K562 (cell line): ENCODE data around the gene FAM114A1. TPM values are rescaled to one million over a fixed set of nuclear protein-coding genes. Genes with fewer than 3 reads are reported as not detected.

ENCODE experiments used
- ATAC-seq: fragments of 200-7000 bp; cut with Tn5 transposase; 3 replicates; pipeline ENCODE4 v1.9.1; 2020; ENCODE audit warnings: moderate library complexity
- BruUV-seq: library from RNA; stranded (reverse); fragments of 400-500 nt; replicated peaks from 2 replicates; lab custom pipeline; 2021; lab: Mats Ljungman, UMichigan
- CTCF ChIA-PET: fragments of 300-600 bp; formaldehyde crosslinking; extraction: SDS; loops from one replicate; lab custom pipeline; 2021; ENCODE audit warnings: low intra/inter-chr PET ratio; lab: Yijun Ruan, JAX
- POLR2A ChIA-PET: fragments of 300-600, 350-650 bp; sonication (Branson Sonifier 250); formaldehyde crosslinking; extraction: SDS; loops from one replicate; lab custom pipeline; 2021; ENCODE audit warnings: antibody characterized with exemption, inconsistent platforms; lab: Yijun Ruan, JAX
- DNase-seq, 4 experiments: peaks; one replicate each; pipeline versions ENCODE4 v3.0.0 to v3.0.0-alpha.2; 2011 to 2018; ENCODE audit warnings: low spot score in 3 of 4, mixed read lengths in 3 of 4; ENCODE audit errors: extremely low read depth in 1 of 4
- FAIRE-seq: peaks from 2 replicates; lab custom pipeline; 2011; peaks lifted over from hg19 to GRCh38; lab: Jason Lieb, UNC
- H2AFZ ChIP-seq: 2 replicates; pipeline ENCODE4 v1.6.0; 2011; ENCODE audit warnings: low read depth, low read length, control low read depth, inconsistent platforms
- H3K27ac ChIP-seq: fragments of 200-600 bp; 3 replicates; pipeline ENCODE4 v1.8.0; 2011; ENCODE audit warnings: low read depth, mild to moderate bottlenecking, control low read depth, inconsistent platforms, low read length, moderate library complexity, mixed read lengths; ENCODE audit errors: extremely low read depth
- H3K27me3 ChIP-seq, 2 experiments: fragments of 300-600 bp in 1 of 2; 2 replicates in 1 of 2; 3 replicates in 1 of 2; pipeline versions ENCODE4 v1.6.0 to v1.8.0; 2011; ENCODE audit warnings: inconsistent platforms in 2 of 2, low read length in 2 of 2, mild to moderate bottlenecking in 1 of 2, mixed read lengths in 1 of 2, moderate library complexity in 1 of 2; ENCODE audit not compliant: control insufficient read depth in 2 of 2, insufficient read depth in 2 of 2
- H3K36me3 ChIP-seq: fragments of 300-600 bp; 3 replicates; pipeline ENCODE4 v1.8.0; 2011; ENCODE audit warnings: mild to moderate bottlenecking, low read length, inconsistent platforms; ENCODE audit not compliant: control insufficient read depth, insufficient read depth
- H3K4me1 ChIP-seq, 2 experiments: fragments of 200-600 bp in 1 of 2; replicated peaks in 1 of 2; 2 replicates in 1 of 2; 3 replicates in 1 of 2; pipeline versions ENCODE4 v1.5.1 to v1.8.0; 2011; ENCODE audit warnings: inconsistent platforms in 2 of 2, low read length in 2 of 2, mild to moderate bottlenecking in 1 of 2, mixed read lengths in 1 of 2, moderate library complexity in 1 of 2; ENCODE audit not compliant: control insufficient read depth in 2 of 2, insufficient read depth in 2 of 2
- H3K4me2 ChIP-seq: 2 replicates; pipeline ENCODE4 v1.6.1; 2011; ENCODE audit warnings: low read length, control low read depth, inconsistent platforms, mixed read lengths; ENCODE audit not compliant: insufficient read depth
- H3K4me3 ChIP-seq: fragments of 200-600 bp; sonication (generic), shearing (Covaris generic); 2 replicates; pipeline ENCODE4 v1.5.1; 2016; ENCODE audit warnings: control low read depth, inconsistent platforms
- H3K79me2 ChIP-seq: fragments of 200-600 bp; 3 replicates; pipeline ENCODE4 v1.8.0; 2011; ENCODE audit warnings: low read length, inconsistent platforms; ENCODE audit not compliant: control insufficient read depth, insufficient read depth
- H3K9ac ChIP-seq, 2 experiments: 2 replicates each; pipeline versions ENCODE4 v1.6.0 to v1.6.1; 2011; ENCODE audit warnings: low read depth in 2 of 2, low read length in 2 of 2, control low read depth in 1 of 2, inconsistent platforms in 1 of 2, mild to moderate bottlenecking in 1 of 2, mixed read lengths in 1 of 2; ENCODE audit not compliant: insufficient read depth in 1 of 2
- H3K9me1 ChIP-seq: one replicate; pipeline ENCODE4 v1.6.0; 2011; ENCODE audit warnings: inconsistent platforms, mild to moderate bottlenecking, low read length, moderate library complexity; ENCODE audit not compliant: control insufficient read depth, insufficient read depth
- H3K9me3 ChIP-seq: replicated peaks from 2 replicates; pipeline ENCODE4 v1.5.1; 2011; ENCODE audit warnings: low read depth, low read length, inconsistent platforms; ENCODE audit not compliant: control insufficient read depth, insufficient read depth
- H4K20me1 ChIP-seq: replicated peaks from 2 replicates; pipeline ENCODE4 v1.6.1; 2011; ENCODE audit warnings: low read length, inconsistent platforms, mixed read lengths; ENCODE audit not compliant: control insufficient read depth, insufficient read depth
- CHD1 ChIP-seq: fragments of 200-600 bp; sonication (generic); IDR thresholded peaks from one replicate; pipeline ENCODE4 v1.6.1; 2012; ENCODE audit warnings: mild to moderate bottlenecking, moderate library complexity, low read length, inconsistent platforms
- HNRNPUL1 ChIP-seq: fragments of 200-400 bp; formaldehyde crosslinking; IDR thresholded peaks from 2 replicates; pipeline ENCODE4 v1.6.1; 2017; ENCODE audit warnings: low read length
- MAX ChIP-seq: sonication (generic); formaldehyde crosslinking; IDR thresholded peaks from 2 replicates; pipeline ENCODE4 v1.9.0; 2022; ENCODE audit warnings: mild to moderate bottlenecking, missing genetic modification reagents
- NFE2L1 ChIP-seq: fragments of 450-650 bp; IDR thresholded peaks from 2 replicates; pipeline ENCODE4 v1.6.1; 2016; ENCODE audit warnings: missing genetic modification characterization, low read depth, mild to moderate bottlenecking, missing compliant biosample characterization, moderate library complexity, borderline replicate concordance
- RFX5 ChIP-seq: IDR thresholded peaks from 2 replicates; pipeline ENCODE4 v1.6.1; 2011; ENCODE audit warnings: low read depth, mild to moderate bottlenecking, improper control_type of control experiment, low read length
- SNRNP70 ChIP-seq: fragments of 200-400 bp; formaldehyde crosslinking; optimal IDR thresholded peaks from 2 replicates; pipeline ENCODE3; 2017; ENCODE audit warnings: low read depth, low read length
- ZC3H4 ChIP-seq: sonication (generic); formaldehyde crosslinking; IDR thresholded peaks from 2 replicates; pipeline ENCODE4 v1.9.0; 2021; ENCODE audit warnings: missing genetic modification reagents, borderline replicate concordance
- ZFP30 ChIP-seq: fragments of 250-450 bp; sonication (Bioruptor Pico); IDR thresholded peaks from 2 replicates; pipeline ENCODE4 v1.8.0; 2022; ENCODE audit warnings: moderate library complexity, mild to moderate bottlenecking, inconsistent platforms, borderline replicate concordance
- WGBS: fragments of 100-300 bp; shearing (Covaris generic); methylation state at CpG from one replicate; pipeline ENCODE4 v1.1.6; 2016; ENCODE audit warnings: low coverage, mixed read lengths; ENCODE audit not compliant: insufficient coverage; ENCODE audit errors: missing lambda C conversion rate; 5-methylcytosine and 5-hydroxymethylcytosine counted together
- in situ Hi-C: fragments of 300-500 bp; cut with MboI; formaldehyde crosslinking; loops from 4 replicates; pipeline ENCODE4 v1.15.0; 2018; ENCODE audit warnings: inconsistent platforms, mixed read lengths
- intact Hi-C: fragments of 100-400 bp; cut with micrococcal nuclease; formaldehyde crosslinking; loops from 2 replicates; pipeline ENCODE4 v1.14.2; 2022
- polyA plus RNA-seq, 8 experiments: library from polyadenylated mRNA; depleted of rRNA in 4 of 8; stranded (reverse) in 5 of 8; unstranded in 3 of 8; fragments of >200 nt; fragmentation: Nextera tagmentation in 2 of 8; fragmentation: Illumina TruSeq in 1 of 8; extraction: Ambion mirVana in 2 of 8; extraction: Trizol in 1 of 8; gene quantifications; 2 replicates each; pipeline versions ENCODE4 v1.2.1 to v1.2.3, GENCODE V29; 2011 to 2014; ENCODE audit warnings: inconsistent platforms in 1 of 8, missing spikeins in 1 of 8
- total RNA-seq, 7 experiments: library from RNA; depleted of rRNA in 6 of 7; stranded (reverse); fragments of >200 nt in 6 of 7; fragmentation: Illumina TruSeq in 2 of 7; extraction: Trizol in 2 of 7; gene quantifications; 2 replicates each; pipeline versions ENCODE4 v1.2.1 to v1.2.3, GENCODE V29; 2011 to 2021; ENCODE audit warnings: low replicate concordance in 1 of 7
- TF ChIP-seq, protein P1 (sequence below), 2 experiments: fragments of 150-350 bp in 1 of 2; IDR thresholded peaks; 2 replicates each; pipeline ENCODE4 v1.6.1; 2012 to 2016; ENCODE audit warnings: low read depth in 2 of 2, low read length in 2 of 2, mild to moderate bottlenecking in 1 of 2, moderate library complexity in 1 of 2

Gene FAM114A1
- total and polyA plus RNA-seq, 9 of the 15 experiments (the other 6 are each of a cell fraction or from before 2014, with no cell fraction given), result 1.8 to 12.0 (median 4.3) TPM

- peak; percentile 9 for ATAC-seq
- Histone ChIP-seq H3K79me2 (peaks cover 8% of the 10 kb centered on the region; the same call in 1 of the 3 replicates), H3K9ac (peak overlapping the region; percentile 91 to 98), H3K27ac (peak overlapping the region; percentile 79; the same call in 2 of the 3 replicates), H3K36me3 (no peaks in the 10 kb centered on the region; the same call in 2 of the 3 replicates), H4K20me1 (0 out of 2 replicates have a peak, but pooled peaks cover 3% of the 10 kb centered on the region), H3K9me1 (no peaks in the 10 kb centered on the region), H3K9me3 (no peaks in the 10 kb centered on the region), H3K4me1 (peaks cover 14 to 25% of the 10 kb centered on the region in 2 experiments), H3K4me2 (peak overlapping the region; percentile 86), H3K4me3 (peak overlapping the region; percentile 71), H3K27me3 (no peaks in the 10 kb centered on the region), H2AFZ (peak overlapping the region; percentile 93)
- WGBS, result 38% methylated on average over 23 of the region's 30 CpGs
- BruUV-seq, result no TSS peak
- CTCF ChIA-PET, result no interaction called here
- intact Hi-C loops (no loop called here), in situ Hi-C loops (no loop called here)
- POLR2A ChIA-PET, result interaction anchor here (1.5 kb wide), 1 partner anchor 9 kb away, joined by 5 read pairs; no protein-coding TSS in a partner anchor
- DNase-seq, result peak in 2 of 4 experiments; percentile 16 to 20
- FAIRE-seq, result no peak
- TF ChIP-seq ZC3H4 (CRISPR knock-in tag) (peak; percentile 43; the same call in 1 of the 2 replicates), MAX (no peak), ZFP30 (CRISPR knock-in tag) (no peak), CHD1 (peak; percentile 79), RFX5 (no peak), SNRNP70 (no peak), HNRNPUL1 (no peak), NFE2L1 (tag) (no peak)
- TF ChIP-seq, protein P1, sequence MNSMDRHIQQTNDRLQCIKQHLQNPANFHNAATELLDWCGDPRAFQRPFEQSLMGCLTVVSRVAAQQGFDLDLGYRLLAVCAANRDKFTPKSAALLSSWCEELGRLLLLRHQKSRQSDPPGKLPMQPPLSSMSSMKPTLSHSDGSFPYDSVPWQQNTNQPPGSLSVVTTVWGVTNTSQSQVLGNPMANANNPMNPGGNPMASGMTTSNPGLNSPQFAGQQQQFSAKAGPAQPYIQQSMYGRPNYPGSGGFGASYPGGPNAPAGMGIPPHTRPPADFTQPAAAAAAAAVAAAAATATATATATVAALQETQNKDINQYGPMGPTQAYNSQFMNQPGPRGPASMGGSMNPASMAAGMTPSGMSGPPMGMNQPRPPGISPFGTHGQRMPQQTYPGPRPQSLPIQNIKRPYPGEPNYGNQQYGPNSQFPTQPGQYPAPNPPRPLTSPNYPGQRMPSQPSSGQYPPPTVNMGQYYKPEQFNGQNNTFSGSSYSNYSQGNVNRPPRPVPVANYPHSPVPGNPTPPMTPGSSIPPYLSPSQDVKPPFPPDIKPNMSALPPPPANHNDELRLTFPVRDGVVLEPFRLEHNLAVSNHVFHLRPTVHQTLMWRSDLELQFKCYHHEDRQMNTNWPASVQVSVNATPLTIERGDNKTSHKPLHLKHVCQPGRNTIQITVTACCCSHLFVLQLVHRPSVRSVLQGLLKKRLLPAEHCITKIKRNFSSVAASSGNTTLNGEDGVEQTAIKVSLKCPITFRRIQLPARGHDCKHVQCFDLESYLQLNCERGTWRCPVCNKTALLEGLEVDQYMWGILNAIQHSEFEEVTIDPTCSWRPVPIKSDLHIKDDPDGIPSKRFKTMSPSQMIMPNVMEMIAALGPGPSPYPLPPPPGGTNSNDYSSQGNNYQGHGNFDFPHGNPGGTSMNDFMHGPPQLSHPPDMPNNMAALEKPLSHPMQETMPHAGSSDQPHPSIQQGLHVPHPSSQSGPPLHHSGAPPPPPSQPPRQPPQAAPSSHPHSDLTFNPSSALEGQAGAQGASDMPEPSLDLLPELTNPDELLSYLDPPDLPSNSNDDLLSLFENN (IDR thresholded peaks at IDR 0.05; ENCODE audit: low read depth in 2 of 2, low read length in 2 of 2), result no peak
Measured at GRCh38 chr4:38868059-38868960, 704 bp downstream of the FAM114A1 start.
